ENCODE data around the gene CEP41.

The CEP41 gene

DNA sequence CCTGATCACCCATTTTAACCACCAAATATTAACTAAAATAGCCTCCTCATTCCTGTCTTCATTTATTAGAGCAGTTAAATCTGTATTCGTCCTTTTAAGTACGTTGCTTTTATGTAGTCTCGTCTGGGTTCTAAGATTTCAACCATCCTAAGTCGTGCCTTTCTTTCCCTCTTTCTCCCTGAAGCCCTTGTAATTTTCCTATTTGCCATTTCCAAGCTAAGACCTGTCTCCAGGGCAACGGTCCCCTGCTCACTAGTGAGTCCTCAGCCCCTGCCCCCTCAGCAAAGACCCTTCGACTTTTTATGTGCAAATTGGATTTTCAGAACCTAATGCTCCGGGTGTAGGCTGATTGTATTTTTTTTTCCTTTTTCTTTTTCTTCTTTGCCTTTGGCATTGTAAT is 35.0 kb upstream of the CEP41 start:
- H3F3A ChIP-seq (ENCODE audit: insufficient read depth, low read length), result no peaks in the 10 kb centered on the region
- no peak overlapping the region for H3K4me3 ChIP-seq (ENCODE audit: low read depth, low read length, poor library complexity, severe bottlenecking)
- no peaks in the 10 kb centered on the region for H3K9me2 ChIP-seq (ENCODE audit: low read depth, low read length)
- no peak overlapping the region for H3K27ac ChIP-seq (ENCODE audit: low read depth, low read length, poor library complexity, severe bottlenecking)
- H3K27me3 ChIP-seq (ENCODE audit: insufficient read depth, low read length), result peaks cover 8% of the 10 kb centered on the region; the same call in 1 of the 2 replicates
- no peak overlapping the region for H3K9ac ChIP-seq (ENCODE audit: low read length)
- H3K36me3 ChIP-seq (ENCODE audit: insufficient read depth, low read length), result no peaks in the 10 kb centered on the region; the same call in 1 of the 2 replicates
- TF ChIP-seq CTCF (IDR thresholded peaks at IDR 0.05; ENCODE audit: low read length), result no peak
- TF ChIP-seq EZH2 (IDR thresholded peaks at IDR 0.05; ENCODE audit: borderline replicate concordance, low read length), result no peak
- H3K4me1 ChIP-seq (ENCODE audit: insufficient read depth, low read length, severe bottlenecking), result peaks cover 10% of the 10 kb centered on the region
- peaks cover 6% of the 10 kb centered on the region; the same call in 1 of the 2 replicates for H3K9me3 ChIP-seq (ENCODE audit: low read length)
- no peaks in the 10 kb centered on the region for H3K79me2 ChIP-seq (ENCODE audit: insufficient read depth, low read length)
- no peak overlapping the region for H2AFZ ChIP-seq (ENCODE audit: low read length)
- no peaks in the 10 kb centered on the region for H4K20me1 ChIP-seq (ENCODE audit: insufficient read depth, low read length)
- H3K4me2 ChIP-seq (ENCODE audit: low read length), result no peak overlapping the region

DNA sequence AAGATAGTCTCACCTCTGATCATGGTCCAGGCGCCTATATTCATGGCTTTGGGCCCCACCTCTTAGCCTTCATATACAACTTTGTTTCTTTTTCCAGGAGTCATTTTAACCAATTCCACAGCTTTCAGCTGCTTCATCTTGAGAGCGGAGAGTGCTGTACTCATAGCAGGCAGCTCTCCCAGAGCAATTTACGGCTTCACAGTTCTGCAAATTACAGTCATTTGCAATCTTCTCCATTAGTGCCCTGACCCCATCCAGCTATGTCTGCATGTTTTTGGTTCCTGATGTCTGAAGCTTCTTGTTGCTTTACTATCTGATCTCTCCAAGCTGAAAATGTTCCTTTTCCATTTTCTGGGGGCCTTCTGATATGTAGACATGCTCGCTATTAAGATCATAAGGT is 33.1 kb upstream of the CEP41 start:
- no peaks in the 10 kb centered on the region; the same call in 1 of the 2 replicates for H3K36me3 ChIP-seq (ENCODE audit: insufficient read depth, low read length)
- no peak overlapping the region for H2AFZ ChIP-seq (ENCODE audit: low read length)
- no peaks in the 10 kb centered on the region for H3K79me2 ChIP-seq (ENCODE audit: insufficient read depth, low read length)
- H3K9me2 ChIP-seq (ENCODE audit: low read depth, low read length), result no peaks in the 10 kb centered on the region
- no peak overlapping the region for H3K4me3 ChIP-seq (ENCODE audit: low read depth, low read length, poor library complexity, severe bottlenecking)
- peaks cover 8% of the 10 kb centered on the region; the same call in 1 of the 2 replicates for H3K27me3 ChIP-seq (ENCODE audit: insufficient read depth, low read length)
- peaks cover 8% of the 10 kb centered on the region; the same call in 1 of the 2 replicates for H3K9me3 ChIP-seq (ENCODE audit: low read length)
- peaks cover 10% of the 10 kb centered on the region for H3K4me1 ChIP-seq (ENCODE audit: insufficient read depth, low read length, severe bottlenecking)
- H3K4me2 ChIP-seq (ENCODE audit: low read length), result no peak overlapping the region
- no peaks in the 10 kb centered on the region for H3F3A ChIP-seq (ENCODE audit: insufficient read depth, low read length)
- no peak overlapping the region for H3K27ac ChIP-seq (ENCODE audit: low read depth, low read length, poor library complexity, severe bottlenecking)
- TF ChIP-seq EZH2 (IDR thresholded peaks at IDR 0.05; ENCODE audit: borderline replicate concordance, low read length) (no peak), CTCF (IDR thresholded peaks at IDR 0.05; ENCODE audit: low read length) (no peak)
- H4K20me1 ChIP-seq (ENCODE audit: insufficient read depth, low read length), result no peaks in the 10 kb centered on the region
- H3K9ac ChIP-seq (ENCODE audit: low read length), result no peak overlapping the region

GRCh38 chr7:130473289-130473688 is 32.5 kb upstream of the CEP41 start:
- H3K27ac ChIP-seq (ENCODE audit: low read depth, low read length, poor library complexity, severe bottlenecking), result no peak overlapping the region
- H3K9ac ChIP-seq (ENCODE audit: low read length), result no peak overlapping the region
- no peaks in the 10 kb centered on the region; the same call in 1 of the 2 replicates for H3K36me3 ChIP-seq (ENCODE audit: insufficient read depth, low read length)

More at GRCh38 chr7:130473289-130473688, 32.5 kb upstream of the CEP41 start:
- H3F3A ChIP-seq (ENCODE audit: insufficient read depth, low read length), result no peaks in the 10 kb centered on the region
- no peak overlapping the region for H3K4me3 ChIP-seq (ENCODE audit: low read depth, low read length, poor library complexity, severe bottlenecking)
- no peak overlapping the region; the same call in 1 of the 2 replicates for H3K4me2 ChIP-seq (ENCODE audit: low read length)
- no peak for TF ChIP-seq EZH2 (IDR thresholded peaks at IDR 0.05; ENCODE audit: borderline replicate concordance, low read length)
- no peak for TF ChIP-seq CTCF (IDR thresholded peaks at IDR 0.05; ENCODE audit: low read length)
- no peaks in the 10 kb centered on the region for H3K79me2 ChIP-seq (ENCODE audit: insufficient read depth, low read length)
- no peaks in the 10 kb centered on the region for H4K20me1 ChIP-seq (ENCODE audit: insufficient read depth, low read length)
- H3K9me3 ChIP-seq (ENCODE audit: low read length), result peaks cover 6% of the 10 kb centered on the region; the same call in 1 of the 2 replicates
- H3K27me3 ChIP-seq (ENCODE audit: insufficient read depth, low read length), result peaks cover 8% of the 10 kb centered on the region; the same call in 1 of the 2 replicates
- H3K9me2 ChIP-seq (ENCODE audit: low read depth, low read length), result no peaks in the 10 kb centered on the region
- H2AFZ ChIP-seq (ENCODE audit: low read length), result peak overlapping the region; percentile 15; the same call in 1 of the 2 replicates
- H3K4me1 ChIP-seq (ENCODE audit: insufficient read depth, low read length, severe bottlenecking), result peaks cover 10% of the 10 kb centered on the region

Data from OCI-LY1 (cell line).